GM10248 (cell line): ENCODE data around the gene SHBG.
"Not testable (repeated sequence)": the region's sequence is repeated elsewhere in the genome, so short reads cannot be mapped to it uniquely, and the experiment has no call there.

Experiments
- CTCF ChIA-PET: fragments of 300-600 bp; sonication (Branson Sonifier 250); formaldehyde crosslinking; extraction: SDS; loops from one replicate; lab custom pipeline; 2021; ENCODE audit warnings: antibody characterized with exemption; lab: Yijun Ruan, JAX
- POLR2A ChIA-PET: fragments of 350-650 bp; sonication (Branson Sonifier 250); formaldehyde crosslinking; extraction: SDS; loops from one replicate; lab custom pipeline; 2020; ENCODE audit warnings: antibody characterized with exemption; lab: Yijun Ruan, JAX
- DNase-seq: peaks from one replicate; pipeline ENCODE4 v3.0.0; 2012; ENCODE audit errors: extremely low spot score
- TF ChIP-seq, protein P1 (sequence below): IDR thresholded peaks from 2 replicates; pipeline ENCODE4 v1.5.1; 2012; ENCODE audit warnings: mild to moderate bottlenecking, low read depth; ENCODE audit errors: extremely low read depth, missing control alignments, control extremely low read depth

The SHBG gene

DNA sequence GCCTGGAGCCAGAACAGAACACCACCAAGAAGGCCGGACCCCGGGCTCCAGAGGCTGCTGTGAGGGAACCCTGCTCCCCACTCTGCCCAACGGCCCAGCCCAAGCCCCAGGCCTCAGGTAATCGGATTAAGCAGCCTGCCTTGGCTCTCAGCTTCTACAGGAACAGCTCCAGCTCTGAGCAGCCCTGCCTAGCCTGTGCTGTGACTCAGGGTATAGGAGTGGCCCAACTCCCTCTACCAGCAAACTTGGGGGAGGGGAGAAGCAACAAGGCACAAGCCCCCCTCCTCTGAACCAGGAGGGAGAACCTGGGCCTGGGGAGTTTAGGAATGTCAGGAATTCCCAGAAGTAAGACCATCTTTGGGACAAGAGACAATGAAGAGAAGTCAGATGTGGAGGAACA is 39.2 kb upstream of the SHBG start:
- ChIA-PET POLR2A (no interaction called here), CTCF (interaction anchor here (1.2 to 2.6 kb wide), 3 partner anchors 11 to 235 kb away, joined by 3 to 16 read pairs (median 14); partner anchors contain the start of gene TMEM95)
- no peak for DNase-seq
- TF ChIP-seq, protein P1, sequence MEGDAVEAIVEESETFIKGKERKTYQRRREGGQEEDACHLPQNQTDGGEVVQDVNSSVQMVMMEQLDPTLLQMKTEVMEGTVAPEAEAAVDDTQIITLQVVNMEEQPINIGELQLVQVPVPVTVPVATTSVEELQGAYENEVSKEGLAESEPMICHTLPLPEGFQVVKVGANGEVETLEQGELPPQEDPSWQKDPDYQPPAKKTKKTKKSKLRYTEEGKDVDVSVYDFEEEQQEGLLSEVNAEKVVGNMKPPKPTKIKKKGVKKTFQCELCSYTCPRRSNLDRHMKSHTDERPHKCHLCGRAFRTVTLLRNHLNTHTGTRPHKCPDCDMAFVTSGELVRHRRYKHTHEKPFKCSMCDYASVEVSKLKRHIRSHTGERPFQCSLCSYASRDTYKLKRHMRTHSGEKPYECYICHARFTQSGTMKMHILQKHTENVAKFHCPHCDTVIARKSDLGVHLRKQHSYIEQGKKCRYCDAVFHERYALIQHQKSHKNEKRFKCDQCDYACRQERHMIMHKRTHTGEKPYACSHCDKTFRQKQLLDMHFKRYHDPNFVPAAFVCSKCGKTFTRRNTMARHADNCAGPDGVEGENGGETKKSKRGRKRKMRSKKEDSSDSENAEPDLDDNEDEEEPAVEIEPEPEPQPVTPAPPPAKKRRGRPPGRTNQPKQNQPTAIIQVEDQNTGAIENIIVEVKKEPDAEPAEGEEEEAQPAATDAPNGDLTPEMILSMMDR = no peak

DNA sequence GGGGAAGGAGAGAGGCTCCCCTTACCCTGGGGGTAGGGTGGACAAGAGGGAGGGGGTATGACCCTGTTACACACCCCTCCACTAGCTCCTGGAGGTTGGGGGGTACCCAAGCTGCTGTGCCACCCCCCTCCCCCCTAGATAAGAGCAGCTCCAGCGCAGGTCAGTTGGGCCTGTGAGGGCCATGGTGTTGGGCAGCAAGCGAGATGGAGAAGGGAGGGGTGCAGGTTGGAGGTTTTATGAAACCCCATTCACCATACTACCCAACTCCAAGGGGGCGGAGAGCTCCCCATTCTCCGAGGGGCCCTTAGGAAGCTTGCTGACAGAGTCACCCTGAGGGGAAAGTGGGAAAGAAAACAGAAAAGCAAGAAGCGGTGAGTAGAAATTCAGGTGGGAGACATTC is 38.3 kb upstream of the SHBG start:
- TF ChIP-seq, protein P1 = no peak
- ChIA-PET POLR2A (interaction anchor here (0.6 kb wide), 1 partner anchor 12 kb away, joined by 3 read pairs; the partner anchor contains the start of gene CD68), CTCF (no interaction called here)
- no peak for DNase-seq

DNA sequence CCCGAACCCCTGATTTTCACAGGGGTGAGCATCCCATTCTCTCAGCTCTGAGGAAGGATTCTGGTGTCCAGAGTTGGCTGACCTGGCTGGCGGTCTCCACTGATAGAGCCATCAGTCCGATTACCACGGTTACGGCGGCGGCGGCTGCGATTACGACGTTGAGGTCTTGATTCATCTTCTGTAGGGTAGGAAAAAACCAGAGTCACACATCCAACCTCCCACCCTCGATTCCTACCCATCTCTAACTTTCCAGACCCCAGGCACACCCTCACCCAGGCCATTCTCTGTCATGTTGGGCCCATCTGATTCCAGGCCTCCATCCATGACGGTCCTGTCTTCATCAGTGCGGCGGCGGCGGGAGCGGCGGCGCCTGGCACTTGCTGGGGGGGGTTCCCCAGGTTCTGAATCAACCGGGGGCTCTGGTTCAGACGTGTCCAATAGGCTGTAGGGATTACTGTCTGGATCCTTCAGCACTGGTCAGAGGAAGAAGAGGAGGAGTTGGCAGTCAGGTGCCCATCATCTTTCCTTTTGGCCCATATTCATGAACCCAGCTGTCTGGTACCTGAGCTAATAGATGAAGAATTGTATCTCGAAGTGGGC is 37.4 kb upstream of the SHBG start:
- TF ChIP-seq, protein P1 = no peak
- no peak for DNase-seq
- ChIA-PET POLR2A (no interaction called here), CTCF (interaction anchor here (0.9 to 1.6 kb wide), 4 partner anchors 9 to 78 kb away, joined by 3 to 6 read pairs (median 5); partner anchors contain the start of genes FXR2 and MPDU1)

DNA sequence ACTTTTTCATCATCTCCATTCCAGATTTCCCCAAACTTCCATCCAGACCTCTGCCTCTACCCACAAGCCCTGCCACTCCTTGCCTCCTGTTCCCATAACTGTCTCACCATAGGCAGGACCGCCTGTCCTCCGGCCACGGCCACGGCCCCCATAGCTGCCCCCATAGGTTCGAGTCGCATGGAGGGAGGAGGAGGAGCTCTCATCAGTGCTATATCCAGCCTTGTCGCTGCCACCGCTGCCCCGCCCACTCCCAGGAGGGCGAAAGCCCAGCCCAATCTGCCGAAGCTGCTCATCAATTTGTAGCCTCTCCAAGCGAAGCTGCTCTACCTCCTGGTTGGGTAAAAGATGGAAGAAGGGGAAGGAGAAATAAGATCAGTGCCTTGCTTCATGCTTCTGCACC is 36.6 kb upstream of the SHBG start:
- no peak for DNase-seq
- ChIA-PET POLR2A (no interaction called here), CTCF (interaction anchor here (0.9 to 1.6 kb wide), 5 partner anchors 9 to 237 kb away, joined by 3 to 6 read pairs (median 5); partner anchors contain the start of genes FXR2 and MPDU1)
- TF ChIP-seq, protein P1 = no peak

DNA sequence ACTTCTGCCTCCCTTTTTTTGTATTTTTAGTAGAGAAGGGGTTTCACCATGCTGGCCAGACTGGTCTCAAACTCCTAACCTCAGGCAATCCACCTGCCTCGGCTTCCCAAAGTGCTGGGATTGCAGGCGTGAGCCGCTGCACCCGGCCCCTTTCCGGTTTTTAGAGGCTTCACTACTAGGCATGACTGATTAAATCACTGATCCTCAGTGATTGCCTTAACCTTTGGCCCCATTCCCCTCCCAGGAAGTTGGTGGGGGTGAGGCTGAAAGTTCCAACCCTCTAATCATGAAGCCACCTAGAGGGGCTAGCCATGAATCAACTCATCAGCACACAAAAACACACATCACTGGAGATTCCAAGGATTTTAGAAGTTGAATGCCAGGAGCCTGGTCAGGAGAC is 32.4 kb upstream of the SHBG start:
- CTCF ChIA-PET, POLR2A ChIA-PET, DNase-seq: not testable (repeated sequence)

DNA sequence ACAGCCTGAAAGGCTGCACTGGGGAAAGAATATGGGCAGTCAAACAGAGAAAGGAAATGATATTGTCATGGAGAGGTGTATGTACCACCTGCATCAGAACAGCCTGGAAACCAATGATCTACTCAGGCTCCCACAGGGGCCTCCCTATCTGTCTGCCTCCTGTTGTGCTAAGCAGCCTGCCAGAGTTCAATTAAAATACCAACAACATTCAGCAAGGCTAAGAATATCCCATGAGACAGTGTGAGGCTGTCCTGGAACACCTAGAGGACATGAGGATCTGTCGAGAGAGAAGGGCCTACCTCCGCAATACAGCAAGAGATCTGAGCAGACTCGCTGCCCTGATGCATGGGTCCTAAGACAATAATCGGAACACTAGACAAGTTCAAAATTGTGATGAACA is 23.7 kb upstream of the SHBG start:
- POLR2A ChIA-PET = no interaction called here
- CTCF ChIA-PET = interaction anchor here (2.4 kb wide), 1 partner anchor 17 kb away, joined by 7 read pairs; no protein-coding TSS in a partner anchor
- TF ChIP-seq, protein P1 = no peak
- DNase-seq = no peak

DNA sequence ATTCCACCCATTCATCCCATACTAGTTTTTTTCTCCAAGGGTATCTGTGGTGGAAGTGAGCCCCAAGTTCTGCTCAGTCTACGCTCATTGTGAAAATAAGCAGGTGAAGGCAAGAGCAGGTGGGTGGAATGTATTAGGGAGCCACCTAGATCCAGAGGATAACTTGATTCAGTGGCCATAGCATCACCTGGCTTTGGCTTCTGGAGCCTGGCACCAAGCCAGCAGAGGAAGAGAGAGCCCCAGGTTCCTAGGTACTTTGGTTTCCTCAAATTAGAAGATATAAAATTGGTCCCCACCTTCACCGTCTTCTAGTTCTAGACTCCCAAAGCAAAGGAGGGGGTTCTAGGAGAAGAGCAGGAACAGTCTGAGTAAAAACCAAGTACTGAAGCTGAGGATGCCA is 19.3 kb upstream of the SHBG start:
- TF ChIP-seq, protein P1 = no peak
- ChIA-PET POLR2A (no interaction called here), CTCF (interaction anchor here (0.7 to 9.0 kb wide), 5 partner anchors 10 to 77 kb away, joined by 3 to 68 read pairs (median 3); partner anchors contain the start of genes SAT2, SHBG, TP53 and WRAP53)
- no peak for DNase-seq
